ENCODE measurements around the gene ZNF653. TPM values are rescaled to one million over a fixed set of nuclear protein-coding genes. Genes with fewer than 3 reads are reported as not detected.

The ZNF653 gene
- total and polyA plus RNA-seq, 9 of the 15 experiments (the other 6 are each of a cell fraction or from before 2014, with no cell fraction given), result 1.6 to 8.0 (median 4.2) TPM; not detected in 2

DNA sequence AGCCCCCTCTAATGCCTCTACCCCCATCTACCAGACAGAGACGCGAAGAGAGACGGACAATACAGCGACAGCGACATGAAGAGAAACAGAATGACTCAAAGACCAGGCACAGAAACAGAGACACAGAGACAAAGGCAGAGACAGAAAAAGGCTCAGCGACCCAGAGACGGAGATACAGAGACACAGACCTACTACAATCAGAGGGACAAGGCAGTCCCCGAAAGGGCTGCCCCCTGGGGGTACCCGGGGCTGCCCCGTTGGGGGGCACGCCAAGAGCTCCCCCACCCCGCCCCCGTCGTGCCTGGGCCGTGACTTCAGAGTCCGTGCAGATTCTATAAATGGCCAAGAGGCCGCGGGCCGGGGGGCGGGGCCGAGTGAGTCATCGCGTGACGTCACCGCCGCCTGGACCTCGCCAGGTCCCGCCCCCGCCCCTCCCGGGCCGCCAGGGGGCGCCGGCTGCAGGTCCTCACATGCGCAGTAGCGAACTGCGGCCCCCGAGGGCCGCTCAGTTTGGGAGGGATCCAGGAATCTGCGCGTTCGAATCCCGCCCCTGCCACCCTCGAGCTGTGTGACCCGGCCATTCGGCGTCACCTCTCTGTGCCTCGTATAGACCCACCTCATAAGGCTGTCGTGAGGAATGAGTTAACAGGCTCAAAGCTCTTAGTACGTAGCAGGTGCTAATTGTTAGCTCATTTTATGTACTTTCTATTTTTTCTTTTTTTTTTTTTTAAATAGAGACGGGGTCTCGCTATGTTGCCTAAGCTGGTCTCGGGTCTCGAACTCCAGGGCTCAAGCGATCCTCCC is 30.4 kb upstream of the ZNF653 start (continued):
- TF ChIP-seq, protein P1, sequence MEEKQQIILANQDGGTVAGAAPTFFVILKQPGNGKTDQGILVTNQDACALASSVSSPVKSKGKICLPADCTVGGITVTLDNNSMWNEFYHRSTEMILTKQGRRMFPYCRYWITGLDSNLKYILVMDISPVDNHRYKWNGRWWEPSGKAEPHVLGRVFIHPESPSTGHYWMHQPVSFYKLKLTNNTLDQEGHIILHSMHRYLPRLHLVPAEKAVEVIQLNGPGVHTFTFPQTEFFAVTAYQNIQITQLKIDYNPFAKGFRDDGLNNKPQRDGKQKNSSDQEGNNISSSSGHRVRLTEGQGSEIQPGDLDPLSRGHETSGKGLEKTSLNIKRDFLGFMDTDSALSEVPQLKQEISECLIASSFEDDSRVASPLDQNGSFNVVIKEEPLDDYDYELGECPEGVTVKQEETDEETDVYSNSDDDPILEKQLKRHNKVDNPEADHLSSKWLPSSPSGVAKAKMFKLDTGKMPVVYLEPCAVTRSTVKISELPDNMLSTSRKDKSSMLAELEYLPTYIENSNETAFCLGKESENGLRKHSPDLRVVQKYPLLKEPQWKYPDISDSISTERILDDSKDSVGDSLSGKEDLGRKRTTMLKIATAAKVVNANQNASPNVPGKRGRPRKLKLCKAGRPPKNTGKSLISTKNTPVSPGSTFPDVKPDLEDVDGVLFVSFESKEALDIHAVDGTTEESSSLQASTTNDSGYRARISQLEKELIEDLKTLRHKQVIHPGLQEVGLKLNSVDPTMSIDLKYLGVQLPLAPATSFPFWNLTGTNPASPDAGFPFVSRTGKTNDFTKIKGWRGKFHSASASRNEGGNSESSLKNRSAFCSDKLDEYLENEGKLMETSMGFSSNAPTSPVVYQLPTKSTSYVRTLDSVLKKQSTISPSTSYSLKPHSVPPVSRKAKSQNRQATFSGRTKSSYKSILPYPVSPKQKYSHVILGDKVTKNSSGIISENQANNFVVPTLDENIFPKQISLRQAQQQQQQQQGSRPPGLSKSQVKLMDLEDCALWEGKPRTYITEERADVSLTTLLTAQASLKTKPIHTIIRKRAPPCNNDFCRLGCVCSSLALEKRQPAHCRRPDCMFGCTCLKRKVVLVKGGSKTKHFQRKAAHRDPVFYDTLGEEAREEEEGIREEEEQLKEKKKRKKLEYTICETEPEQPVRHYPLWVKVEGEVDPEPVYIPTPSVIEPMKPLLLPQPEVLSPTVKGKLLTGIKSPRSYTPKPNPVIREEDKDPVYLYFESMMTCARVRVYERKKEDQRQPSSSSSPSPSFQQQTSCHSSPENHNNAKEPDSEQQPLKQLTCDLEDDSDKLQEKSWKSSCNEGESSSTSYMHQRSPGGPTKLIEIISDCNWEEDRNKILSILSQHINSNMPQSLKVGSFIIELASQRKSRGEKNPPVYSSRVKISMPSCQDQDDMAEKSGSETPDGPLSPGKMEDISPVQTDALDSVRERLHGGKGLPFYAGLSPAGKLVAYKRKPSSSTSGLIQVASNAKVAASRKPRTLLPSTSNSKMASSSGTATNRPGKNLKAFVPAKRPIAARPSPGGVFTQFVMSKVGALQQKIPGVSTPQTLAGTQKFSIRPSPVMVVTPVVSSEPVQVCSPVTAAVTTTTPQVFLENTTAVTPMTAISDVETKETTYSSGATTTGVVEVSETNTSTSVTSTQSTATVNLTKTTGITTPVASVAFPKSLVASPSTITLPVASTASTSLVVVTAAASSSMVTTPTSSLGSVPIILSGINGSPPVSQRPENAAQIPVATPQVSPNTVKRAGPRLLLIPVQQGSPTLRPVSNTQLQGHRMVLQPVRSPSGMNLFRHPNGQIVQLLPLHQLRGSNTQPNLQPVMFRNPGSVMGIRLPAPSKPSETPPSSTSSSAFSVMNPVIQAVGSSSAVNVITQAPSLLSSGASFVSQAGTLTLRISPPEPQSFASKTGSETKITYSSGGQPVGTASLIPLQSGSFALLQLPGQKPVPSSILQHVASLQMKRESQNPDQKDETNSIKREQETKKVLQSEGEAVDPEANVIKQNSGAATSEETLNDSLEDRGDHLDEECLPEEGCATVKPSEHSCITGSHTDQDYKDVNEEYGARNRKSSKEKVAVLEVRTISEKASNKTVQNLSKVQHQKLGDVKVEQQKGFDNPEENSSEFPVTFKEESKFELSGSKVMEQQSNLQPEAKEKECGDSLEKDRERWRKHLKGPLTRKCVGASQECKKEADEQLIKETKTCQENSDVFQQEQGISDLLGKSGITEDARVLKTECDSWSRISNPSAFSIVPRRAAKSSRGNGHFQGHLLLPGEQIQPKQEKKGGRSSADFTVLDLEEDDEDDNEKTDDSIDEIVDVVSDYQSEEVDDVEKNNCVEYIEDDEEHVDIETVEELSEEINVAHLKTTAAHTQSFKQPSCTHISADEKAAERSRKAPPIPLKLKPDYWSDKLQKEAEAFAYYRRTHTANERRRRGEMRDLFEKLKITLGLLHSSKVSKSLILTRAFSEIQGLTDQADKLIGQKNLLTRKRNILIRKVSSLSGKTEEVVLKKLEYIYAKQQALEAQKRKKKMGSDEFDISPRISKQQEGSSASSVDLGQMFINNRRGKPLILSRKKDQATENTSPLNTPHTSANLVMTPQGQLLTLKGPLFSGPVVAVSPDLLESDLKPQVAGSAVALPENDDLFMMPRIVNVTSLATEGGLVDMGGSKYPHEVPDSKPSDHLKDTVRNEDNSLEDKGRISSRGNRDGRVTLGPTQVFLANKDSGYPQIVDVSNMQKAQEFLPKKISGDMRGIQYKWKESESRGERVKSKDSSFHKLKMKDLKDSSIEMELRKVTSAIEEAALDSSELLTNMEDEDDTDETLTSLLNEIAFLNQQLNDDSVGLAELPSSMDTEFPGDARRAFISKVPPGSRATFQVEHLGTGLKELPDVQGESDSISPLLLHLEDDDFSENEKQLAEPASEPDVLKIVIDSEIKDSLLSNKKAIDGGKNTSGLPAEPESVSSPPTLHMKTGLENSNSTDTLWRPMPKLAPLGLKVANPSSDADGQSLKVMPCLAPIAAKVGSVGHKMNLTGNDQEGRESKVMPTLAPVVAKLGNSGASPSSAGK (IDR thresholded peaks at IDR 0.05), result no peak; the same call in 1 of the 2 replicates
- TF ChIP-seq CCNT2 (IDR thresholded peaks at IDR 0.05; ENCODE audit: borderline replicate concordance, extremely low read depth, insufficient read length, low read depth, low read length), result peak; percentile 97
- peak; percentile 79 for TF ChIP-seq ZFX (CRISPR knock-in tag; IDR thresholded peaks at IDR 0.05)
- TF ChIP-seq TAL1 (IDR thresholded peaks at IDR 0.05), result no peak
- TF ChIP-seq NFIX (CRISPR knock-in tag; IDR thresholded peaks at IDR 0.05; ENCODE audit: low read depth), result no peak
- no peak for TF ChIP-seq NR2C1 (IDR thresholded peaks at IDR 0.05)
- TF ChIP-seq NR2C1 (tag; IDR thresholded peaks at IDR 0.05), result no peak
- TF ChIP-seq TGIF2 (CRISPR knock-in tag; IDR thresholded peaks at IDR 0.05), result no peak
- no peak for TF ChIP-seq ZNF717 (CRISPR knock-in tag; IDR thresholded peaks at IDR 0.05)
- TF ChIP-seq, protein P2, sequence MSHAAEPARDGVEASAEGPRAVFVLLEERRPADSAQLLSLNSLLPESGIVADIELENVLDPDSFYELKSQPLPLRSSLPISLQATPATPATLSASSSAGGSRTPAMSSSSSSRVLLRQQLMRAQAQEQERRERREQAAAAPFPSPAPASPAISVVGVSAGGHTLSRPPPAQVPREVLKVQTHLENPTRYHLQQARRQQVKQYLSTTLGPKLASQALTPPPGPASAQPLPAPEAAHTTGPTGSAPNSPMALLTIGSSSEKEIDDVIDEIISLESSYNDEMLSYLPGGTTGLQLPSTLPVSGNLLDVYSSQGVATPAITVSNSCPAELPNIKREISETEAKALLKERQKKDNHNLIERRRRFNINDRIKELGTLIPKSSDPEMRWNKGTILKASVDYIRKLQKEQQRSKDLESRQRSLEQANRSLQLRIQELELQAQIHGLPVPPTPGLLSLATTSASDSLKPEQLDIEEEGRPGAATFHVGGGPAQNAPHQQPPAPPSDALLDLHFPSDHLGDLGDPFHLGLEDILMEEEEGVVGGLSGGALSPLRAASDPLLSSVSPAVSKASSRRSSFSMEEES (CRISPR knock-in tag; IDR thresholded peaks at IDR 0.05), result no peak
- TF ChIP-seq KDM5B (IDR thresholded peaks at IDR 0.05; ENCODE audit: insufficient replicate concordance, low read depth, low read length), result peak; percentile 62
- no peak for TF ChIP-seq ZNF785 (CRISPR knock-in tag; IDR thresholded peaks at IDR 0.05)
- peak; percentile 94 for TF ChIP-seq CREM (IDR thresholded peaks at IDR 0.05; ENCODE audit: low read depth)
- no peak for TF ChIP-seq NR2C2 (CRISPR knock-in tag; IDR thresholded peaks at IDR 0.05)
- peak; percentile 18; the same call in 1 of the 2 replicates for TF ChIP-seq NR2C2 (tag; IDR thresholded peaks at IDR 0.05)

Measured in K562 (cell line).